Effector CD4-positive, alpha-beta T cell (primary cell): ENCODE measurements around the gene MDH2.
"Not testable (repeated sequence)": the region's sequence is repeated elsewhere in the genome, so short reads cannot be mapped to it uniquely, and the experiment has no call there.

Source experiments
- DNase-seq: peaks from one replicate; pipeline ENCODE4 v3.0.0-alpha.2; 2020

Gene MDH2

DNA sequence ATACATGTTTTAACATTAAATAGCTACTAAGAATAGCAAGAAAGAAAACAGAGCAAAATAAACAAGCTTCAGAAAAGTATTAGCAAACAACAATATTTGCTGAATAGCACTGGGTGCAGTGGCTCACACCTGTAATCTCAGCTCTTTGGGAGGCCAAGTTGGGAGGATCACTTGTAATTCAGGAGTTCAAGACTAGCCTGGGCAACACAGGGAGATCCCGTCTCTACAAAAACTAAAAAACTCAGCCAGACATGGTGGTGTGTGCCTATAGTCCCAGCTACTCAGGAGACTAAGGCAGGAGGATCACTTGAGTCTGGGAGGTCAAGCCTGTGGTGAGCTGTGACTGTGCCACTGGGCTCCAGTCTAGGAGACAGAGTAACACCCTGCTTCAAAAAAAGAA lies 66.8 kb downstream of the MDH2 start:
- DNase-seq: not testable (repeated sequence)
